Rectal smooth muscle tissue (tissue), 1 donor: ENCODE data around the gene SRXN1.

Source experiments
- H3K27ac ChIP-seq: one replicate; pipeline ENCODE4 v1.7.0; 2013; ENCODE audit warnings: low read depth, low read length, inconsistent platforms
- H3K27me3 ChIP-seq: one replicate; pipeline ENCODE4 v1.7.0; 2013; ENCODE audit warnings: low read length; ENCODE audit not compliant: control insufficient read depth, insufficient read depth
- H3K36me3 ChIP-seq: one replicate; pipeline ENCODE4 v1.7.0; 2013; ENCODE audit warnings: low read length; ENCODE audit not compliant: control insufficient read depth, insufficient read depth
- H3K4me1 ChIP-seq: one replicate; pipeline ENCODE4 v1.7.0; 2013; ENCODE audit warnings: low read length; ENCODE audit not compliant: control insufficient read depth, insufficient read depth
- H3K4me3 ChIP-seq: one replicate; pipeline ENCODE4 v1.7.0; 2013; ENCODE audit warnings: low read length
- H3K9ac ChIP-seq: one replicate; pipeline ENCODE4 v1.7.0; 2013; ENCODE audit warnings: low read length

The SRXN1 gene

DNA sequence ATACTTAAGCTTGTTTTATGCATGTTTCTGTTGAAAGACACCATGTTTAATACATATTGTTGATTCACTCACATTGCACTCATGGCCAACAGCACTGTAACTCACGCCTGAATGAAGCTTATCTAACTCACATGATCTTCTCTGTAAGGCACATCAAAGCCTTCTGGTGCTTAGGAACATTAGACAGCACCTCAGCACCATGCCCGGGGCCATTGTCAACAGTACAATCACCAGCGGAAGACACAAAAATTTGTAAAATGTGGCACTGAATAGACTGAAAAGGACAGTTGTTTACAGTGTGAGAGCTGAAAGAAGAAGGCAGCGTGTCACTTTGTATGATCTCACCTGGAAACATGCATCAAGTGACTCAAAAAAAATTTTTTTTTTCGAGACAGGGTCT lies 34.0 kb downstream of the SRXN1 start:
- Histone ChIP-seq H3K36me3 (no peaks in the 10 kb centered on the region), H3K27ac (no peak overlapping the region), H3K9ac (no peak overlapping the region), H3K4me1 (no peaks in the 10 kb centered on the region), H3K27me3 (peaks cover 3% of the 10 kb centered on the region), H3K4me3 (no peak overlapping the region)

- Histone ChIP-seq H3K9ac (no peak overlapping the region), H3K27me3 (peaks cover 5% of the 10 kb centered on the region), H3K36me3 (no peaks in the 10 kb centered on the region)
Measured at GRCh38 chr20:617934-618690, 34.9 kb downstream of the SRXN1 start.

DNA sequence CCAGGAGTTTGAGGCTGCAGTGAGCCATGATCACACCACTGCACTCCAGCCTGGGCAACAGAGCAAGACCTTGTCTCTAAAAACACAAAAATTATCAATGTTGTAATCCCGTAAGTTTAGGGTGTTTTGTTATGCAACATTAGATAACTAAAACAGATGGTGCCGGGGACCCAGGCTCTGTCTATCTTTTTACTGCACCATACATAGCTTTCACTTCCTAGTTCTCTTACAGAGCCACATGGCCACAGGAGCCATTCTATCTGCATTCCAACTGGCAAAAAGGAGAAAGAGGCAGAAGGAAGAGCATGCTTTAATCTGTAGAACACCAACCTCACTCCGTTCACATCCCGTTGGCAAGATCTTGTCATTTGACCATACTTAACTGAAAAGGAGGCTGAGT lies 37.5 kb downstream of the SRXN1 start:
- Histone ChIP-seq H3K27me3 (peaks cover 16% of the 10 kb centered on the region), H3K4me3 (no peak overlapping the region), H3K4me1 (no peaks in the 10 kb centered on the region), H3K9ac (no peak overlapping the region), H3K27ac (no peak overlapping the region), H3K36me3 (no peaks in the 10 kb centered on the region)

More at GRCh38 chr20:617934-618690, 34.9 kb downstream of the SRXN1 start:
- no peak overlapping the region for H3K4me3 ChIP-seq
- H3K27ac ChIP-seq: no peak overlapping the region
- H3K4me1 ChIP-seq: no peaks in the 10 kb centered on the region

DNA sequence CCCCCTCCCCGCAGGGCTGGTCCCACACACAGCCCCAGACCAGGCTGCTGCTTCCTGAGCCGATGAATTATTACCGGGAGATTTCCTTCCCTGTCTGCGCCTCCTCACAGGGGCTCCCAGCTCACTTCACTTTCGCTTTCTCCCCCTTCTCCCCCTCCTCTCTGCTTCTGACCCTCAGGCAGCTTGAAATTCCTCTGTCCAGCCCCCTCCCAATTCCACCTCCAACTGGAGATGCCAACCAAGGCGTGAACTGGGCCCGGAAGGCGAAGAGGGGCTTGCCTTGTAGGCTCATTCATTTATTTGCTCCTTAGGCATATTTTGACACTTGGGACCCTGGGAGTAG lies 41.2 kb downstream of the SRXN1 start:
- H3K27me3 ChIP-seq: peaks cover 23% of the 10 kb centered on the region
- H3K27ac ChIP-seq: no peak overlapping the region
- H3K36me3 ChIP-seq: no peaks in the 10 kb centered on the region
- no peaks in the 10 kb centered on the region for H3K4me1 ChIP-seq
- H3K9ac ChIP-seq: no peak overlapping the region
- H3K4me3 ChIP-seq: no peak overlapping the region

GRCh38 chr20:611047-611842 lies 41.8 kb downstream of the SRXN1 start:
- no peaks in the 10 kb centered on the region for H3K4me1 ChIP-seq
- H3K27me3 ChIP-seq: peaks cover 23% of the 10 kb centered on the region
- H3K4me3 ChIP-seq: no peak overlapping the region
- H3K36me3 ChIP-seq: no peaks in the 10 kb centered on the region
- no peak overlapping the region for H3K9ac ChIP-seq
- H3K27ac ChIP-seq: no peak overlapping the region

DNA sequence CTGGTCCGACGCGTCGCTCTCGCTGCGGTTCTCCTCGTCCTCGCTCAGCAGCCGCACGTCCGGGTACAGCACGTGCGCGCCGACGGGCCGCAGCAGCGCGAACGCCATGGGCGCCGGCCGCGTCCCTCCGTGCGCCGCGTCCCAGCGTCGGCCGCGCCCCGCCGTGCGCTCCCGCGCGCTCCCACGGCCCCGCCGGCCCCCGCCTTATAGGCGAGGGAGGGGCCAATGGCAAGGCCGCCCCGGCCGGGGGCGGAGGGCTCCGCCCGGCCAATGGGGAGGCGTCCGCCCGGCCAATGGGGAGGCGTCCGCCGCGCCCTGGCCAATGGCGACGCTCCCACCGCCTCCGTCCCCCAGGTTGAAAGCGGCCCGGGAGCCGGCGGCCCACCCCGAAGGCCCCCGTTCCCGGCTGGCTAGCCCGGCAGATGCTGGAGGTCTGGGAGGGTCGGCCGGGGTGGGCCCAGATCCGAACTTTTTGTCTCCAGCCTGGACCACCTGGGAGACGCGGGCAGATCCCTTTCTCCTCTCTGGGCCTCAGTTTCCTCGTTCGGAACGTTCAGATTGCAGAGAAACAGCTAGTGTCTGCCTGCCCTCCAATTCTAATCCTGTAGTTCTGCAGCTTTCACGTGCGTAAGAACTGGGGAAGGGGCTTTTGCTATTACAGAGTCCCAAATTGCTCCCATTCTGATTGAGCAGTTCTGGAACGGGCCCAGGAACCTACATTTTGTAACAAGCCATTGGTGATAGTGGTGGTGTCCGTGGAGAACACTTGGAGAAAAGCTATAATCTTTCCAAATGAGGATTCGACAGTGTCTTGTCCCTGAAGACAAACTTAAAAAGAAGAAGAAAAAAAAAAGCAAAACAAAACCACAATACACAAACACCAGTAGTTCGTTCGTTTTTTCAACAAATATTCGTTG lies 42.6 kb downstream of the SRXN1 start, which contains the start of gene TCF15:
TSS of gene TCF15 (minus strand) at position 180 of the 917 bp plus-strand sequence. CDS start at position 108, 72 bp downstream.
- Histone ChIP-seq H3K27ac (no peak within 1 kb of the TSS), H3K4me3 (peak within 1 kb of the TSS; percentile 29), H3K36me3 (no peaks in the 10 kb centered on the region), H3K4me1 (no peaks in the 10 kb centered on the region), H3K27me3 (peaks cover 23% of the 10 kb centered on the region), H3K9ac (no peak within 1 kb of the TSS)

DNA sequence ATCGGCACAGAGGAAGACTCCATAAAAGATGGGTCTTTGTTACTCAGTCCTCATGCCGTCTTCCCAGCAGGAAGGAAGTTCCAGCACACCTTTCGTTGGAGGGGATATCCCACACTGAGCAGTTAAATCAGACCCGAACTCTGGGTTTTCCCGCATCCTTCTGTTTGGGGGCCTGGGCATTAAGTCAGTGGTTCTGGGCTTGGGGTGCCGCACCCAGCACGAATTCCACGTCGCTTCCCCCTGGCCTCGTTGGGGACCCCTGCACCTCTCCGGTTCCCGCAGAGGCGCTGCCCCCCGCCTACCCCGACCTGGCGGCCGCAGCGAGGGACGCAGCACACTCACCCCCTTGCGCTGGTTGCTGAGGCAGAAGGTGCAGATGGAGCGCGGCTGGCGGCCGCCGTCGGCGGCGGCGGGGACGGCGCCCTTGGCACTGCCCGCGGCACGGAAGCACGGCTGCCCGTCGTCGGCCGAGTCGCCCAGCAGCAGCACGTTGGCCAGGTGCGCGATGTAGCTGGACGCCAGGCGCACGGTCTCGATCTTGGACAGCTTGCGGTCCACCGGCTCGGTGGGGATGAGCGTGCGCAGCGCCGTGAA lies 43.5 kb downstream of the SRXN1 start:
- Histone ChIP-seq H3K4me1 (no peaks in the 10 kb centered on the region), H3K27me3 (peaks cover 23% of the 10 kb centered on the region), H3K4me3 (peak overlapping the region; percentile 29), H3K27ac (no peak overlapping the region), H3K9ac (no peak overlapping the region), H3K36me3 (no peaks in the 10 kb centered on the region)

DNA sequence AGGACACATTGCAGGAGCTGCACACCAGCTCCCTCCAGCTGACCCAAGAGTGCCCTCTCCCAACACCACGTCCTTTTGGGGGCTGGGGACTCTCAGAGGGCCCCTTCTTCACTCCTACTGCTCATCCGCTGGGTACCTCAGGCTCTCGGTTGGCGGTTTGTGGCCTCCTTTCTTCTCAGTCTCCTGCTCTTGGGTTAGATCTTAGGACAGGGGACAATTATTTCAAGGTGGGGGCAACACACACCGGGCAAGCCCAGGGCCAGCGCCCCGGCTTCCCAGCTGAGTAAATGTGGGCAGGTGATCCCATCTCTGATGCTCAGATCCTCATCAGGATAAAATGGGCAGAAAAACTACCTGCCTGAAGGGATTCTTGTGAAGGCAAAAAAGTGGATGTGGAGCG lies 44.0 kb downstream of the SRXN1 start:
- H3K27ac ChIP-seq: no peak overlapping the region
- peak overlapping the region; percentile 29 for H3K4me3 ChIP-seq
- H3K36me3 ChIP-seq: no peaks in the 10 kb centered on the region
- H3K9ac ChIP-seq: no peak overlapping the region
- no peaks in the 10 kb centered on the region for H3K4me1 ChIP-seq
- peaks cover 23% of the 10 kb centered on the region for H3K27me3 ChIP-seq

- Histone ChIP-seq H3K4me1 (no peaks in the 10 kb centered on the region), H3K27me3 (peaks cover 17% of the 10 kb centered on the region), H3K9ac (no peak overlapping the region), H3K36me3 (no peaks in the 10 kb centered on the region), H3K4me3 (no peak overlapping the region), H3K27ac (no peak overlapping the region)
Measured at GRCh38 chr20:607476-607875, 45.5 kb downstream of the SRXN1 start.

DNA sequence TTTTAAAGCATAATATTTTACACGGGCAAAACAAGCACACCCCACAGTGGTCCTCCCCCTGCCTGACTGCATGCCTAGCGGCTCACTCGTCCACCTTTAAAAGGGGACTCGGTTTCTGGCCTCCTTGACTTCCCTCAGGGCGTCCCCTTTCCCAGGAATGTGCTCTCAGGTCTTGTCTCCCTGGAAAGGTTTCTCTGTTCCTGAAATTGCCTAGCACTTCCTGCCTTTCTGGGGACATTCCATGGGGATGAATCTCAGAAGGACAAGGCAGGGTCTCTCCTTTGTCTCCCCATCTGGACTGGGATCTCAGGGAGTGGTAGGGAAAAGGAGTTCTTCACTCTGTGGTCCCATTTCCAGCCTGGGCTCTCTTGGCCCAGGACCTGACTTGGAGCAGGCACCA lies 47.8 kb downstream of the SRXN1 start:
- Histone ChIP-seq H3K36me3 (no peaks in the 10 kb centered on the region), H3K9ac (no peak overlapping the region), H3K4me3 (no peak overlapping the region), H3K27ac (no peak overlapping the region), H3K4me1 (no peaks in the 10 kb centered on the region), H3K27me3 (peaks cover 10% of the 10 kb centered on the region)

DNA sequence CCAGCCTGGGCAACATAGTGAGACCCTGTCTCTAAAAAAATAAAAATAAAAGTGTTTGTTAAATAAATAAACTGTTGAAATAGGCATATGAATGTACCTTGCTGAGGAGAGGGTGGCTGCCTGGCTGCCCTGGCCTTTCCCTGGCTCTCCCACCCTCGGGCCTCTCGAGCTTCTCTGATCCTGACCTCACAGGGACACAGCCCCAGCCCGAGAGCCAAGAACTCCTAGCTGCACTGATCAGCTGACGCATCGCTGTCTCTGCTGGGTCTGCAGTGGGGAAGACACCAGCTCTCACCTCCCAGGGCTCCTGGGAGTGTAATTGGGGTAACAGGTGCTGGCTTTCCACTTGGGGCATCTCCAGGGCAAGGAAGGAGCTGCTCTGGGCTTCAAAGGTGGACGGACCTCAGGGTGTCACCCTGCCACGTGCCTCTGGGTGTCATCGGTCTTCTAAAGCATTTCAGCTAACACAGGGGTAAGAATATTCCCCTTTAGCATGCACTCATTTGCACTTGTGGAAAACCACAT lies 49.8 kb downstream of the SRXN1 start:
- H3K36me3 ChIP-seq: no peaks in the 10 kb centered on the region
- no peaks in the 10 kb centered on the region for H3K4me1 ChIP-seq
- H3K27me3 ChIP-seq: peaks cover 2% of the 10 kb centered on the region
- H3K9ac ChIP-seq: no peak overlapping the region
- no peak overlapping the region for H3K4me3 ChIP-seq
- no peak overlapping the region for H3K27ac ChIP-seq
